Liver (tissue), 9 donors: Measurements from ENCODE around the gene APOE. TPM values are rescaled to one million over a fixed set of nuclear protein-coding genes. Genes with fewer than 3 reads are reported as not detected.

Experiments
- DNase-seq: peaks from one replicate; pipeline ENCODE4 v3.0.0-alpha.2; 2017; ENCODE audit warnings: low spot score
- H3K27ac ChIP-seq, 2 donors: one replicate each; pipeline ENCODE4 v1.7.0; 2013; ENCODE audit warnings: inconsistent platforms in 2 of 2, low read length in 2 of 2, control low read depth in 1 of 2, low read depth in 1 of 2, mild to moderate bottlenecking in 1 of 2
- H3K27me3 ChIP-seq, 4 donors: one replicate each; pipeline versions ENCODE4 v1.6.1 to v1.7.0; 2013; ENCODE audit warnings: low read length in 3 of 4, inconsistent platforms in 1 of 4, mild to moderate bottlenecking in 1 of 4, moderate library complexity in 1 of 4; ENCODE audit not compliant: control insufficient read depth in 4 of 4, insufficient read depth in 4 of 4
- H3K36me3 ChIP-seq, 4 donors: one replicate each; pipeline versions ENCODE4 v1.6.1 to v1.7.0; 2013; ENCODE audit warnings: low read length in 3 of 4, mild to moderate bottlenecking in 3 of 4, low read depth in 1 of 4, moderate library complexity in 1 of 4; ENCODE audit not compliant: control insufficient read depth in 4 of 4, insufficient read depth in 3 of 4
- H3K4me1 ChIP-seq, 4 donors: one replicate each; pipeline versions ENCODE4 v1.6.1 to v1.7.0; 2013; ENCODE audit warnings: low read length in 3 of 4, mild to moderate bottlenecking in 3 of 4, moderate library complexity in 1 of 4; ENCODE audit not compliant: control insufficient read depth in 4 of 4, insufficient read depth in 4 of 4
- H3K4me3 ChIP-seq, 3 donors: one replicate each; pipeline versions ENCODE4 v1.6.1 to v1.7.0; 2013; ENCODE audit warnings: low read length in 3 of 3, control low read depth in 1 of 3, low read depth in 1 of 3, mild to moderate bottlenecking in 1 of 3
- H3K9ac ChIP-seq, 2 donors: one replicate each; pipeline ENCODE4 v1.7.0; 2013; ENCODE audit warnings: low read length in 2 of 2, mild to moderate bottlenecking in 2 of 2, moderate library complexity in 2 of 2, control low read depth in 1 of 2, low read depth in 1 of 2
- H3K9me3 ChIP-seq, 4 donors: one replicate each; pipeline versions ENCODE4 v1.6.1 to v1.7.0; 2013; ENCODE audit warnings: low read length in 3 of 4; ENCODE audit not compliant: control insufficient read depth in 4 of 4
- EGR1 ChIP-seq, 2 donors: IDR thresholded peaks; 2 replicates each; pipeline ENCODE4 v1.6.1; 2016 to 2018; ENCODE audit warnings: antibody characterized with exemption in 2 of 2, low read depth in 2 of 2
- FOXA1 ChIP-seq: IDR thresholded peaks from 2 replicates; pipeline ENCODE4 v1.6.1; 2016; ENCODE audit warnings: antibody characterized with exemption
- FOXA2 ChIP-seq: IDR thresholded peaks from 2 replicates; pipeline ENCODE4 v1.6.1; 2016; ENCODE audit warnings: antibody characterized with exemption
- GABPA ChIP-seq, 2 donors: IDR thresholded peaks in 1 of 2; conservative IDR thresholded peaks in 1 of 2; 2 replicates each; pipeline ENCODE4 v1.6.1; 2016; ENCODE audit warnings: antibody characterized with exemption in 2 of 2, mild to moderate bottlenecking in 1 of 2, moderate library complexity in 1 of 2
- HNF4A ChIP-seq, 2 donors: conservative IDR thresholded peaks; 2 replicates each; pipeline ENCODE4 v1.6.1; 2016; ENCODE audit warnings: antibody characterized with exemption in 2 of 2, mild to moderate bottlenecking in 2 of 2
- HNF4G ChIP-seq: IDR thresholded peaks from 2 replicates; pipeline ENCODE4 v1.6.1; 2016; ENCODE audit warnings: antibody characterized with exemption
- JUND ChIP-seq, 2 donors: IDR thresholded peaks; 2 replicates each; pipeline ENCODE4 v1.6.1; 2016; ENCODE audit warnings: antibody characterized with exemption in 2 of 2
- NR2F2 ChIP-seq: IDR thresholded peaks from 2 replicates; pipeline ENCODE4 v1.6.1; 2016; ENCODE audit warnings: antibody characterized with exemption
- RAD21 ChIP-seq, 2 donors: IDR thresholded peaks; 2 replicates each; pipeline ENCODE4 v1.6.1; 2016; ENCODE audit warnings: antibody characterized with exemption in 2 of 2, mild to moderate bottlenecking in 2 of 2
- RXRA ChIP-seq, 2 donors: IDR thresholded peaks; 2 replicates each; pipeline ENCODE4 v1.6.1; 2017 to 2018; ENCODE audit warnings: antibody characterized with exemption in 2 of 2, mild to moderate bottlenecking in 1 of 2
- SP1 ChIP-seq: IDR thresholded peaks from 2 replicates; pipeline ENCODE4 v1.6.1; 2018; ENCODE audit warnings: antibody characterized with exemption, mild to moderate bottlenecking
- TAF1 ChIP-seq: conservative IDR thresholded peaks from 2 replicates; pipeline ENCODE4 v1.6.1; 2016; ENCODE audit warnings: antibody characterized with exemption, mild to moderate bottlenecking
- YY1 ChIP-seq: IDR thresholded peaks from 2 replicates; pipeline ENCODE4 v1.6.1; 2016; ENCODE audit warnings: antibody characterized with exemption, mild to moderate bottlenecking
- WGBS: extraction: QIAGEN DNeasy Blood & Tissue Kit; methylation state at CpG from one replicate; pipeline ENCODE4 v1.1.7; 2013; 5-methylcytosine and 5-hydroxymethylcytosine counted together
- polyA plus RNA-seq, 2 donors: library from polyadenylated mRNA; stranded (reverse) in 1 of 2; unstranded in 1 of 2; fragments of 200-250 nt in 1 of 2; fragments of >200 nt in 1 of 2; fragmentation: Nextera tagmentation in 1 of 2; extraction: Ambion mirVana in 1 of 2; gene quantifications; one replicate each; pipeline versions ENCODE4 v1.2.1 to v1.2.3, GENCODE V29; 2013 to 2015
- total RNA-seq, 2 donors: library from RNA; depleted of rRNA; stranded (reverse); fragments of >200 nt; gene quantifications; one replicate each; pipeline ENCODE4 v1.2.3, GENCODE V29; 2014
- TF ChIP-seq, protein P1 (sequence below): fragments of 150-350 bp; IDR thresholded peaks from 2 replicates; pipeline ENCODE4 v1.5.1; 2017; ENCODE audit warnings: improper control_type of control experiment, low read depth, low read length; ENCODE audit not compliant: missing input control
- TF ChIP-seq, protein P2 (sequence below): IDR thresholded peaks from 2 replicates; pipeline ENCODE4 v1.6.1; 2016; ENCODE audit warnings: antibody characterized with exemption, mild to moderate bottlenecking
- TF ChIP-seq, protein P3 (sequence below): IDR thresholded peaks from 2 replicates; pipeline ENCODE4 v1.6.1; 2016; ENCODE audit warnings: antibody characterized with exemption
- TF ChIP-seq, protein P4 (sequence below): IDR thresholded peaks from 2 replicates; pipeline ENCODE4 v1.6.1; 2016; ENCODE audit warnings: antibody characterized with exemption
- TF ChIP-seq, protein P5 (sequence below): IDR thresholded peaks from 2 replicates; pipeline ENCODE4 v1.6.1; 2016; ENCODE audit warnings: antibody characterized with exemption
- donor health status: healthy.
- donor health status: healthy.
- donor health status: healthy.
- donor health status: healthy.
- donor health status: healthy.

The APOE gene
- total and polyA plus RNA-seq, 4 donors, result 1,884 to 5,263 (median 3,713) TPM

DNA sequence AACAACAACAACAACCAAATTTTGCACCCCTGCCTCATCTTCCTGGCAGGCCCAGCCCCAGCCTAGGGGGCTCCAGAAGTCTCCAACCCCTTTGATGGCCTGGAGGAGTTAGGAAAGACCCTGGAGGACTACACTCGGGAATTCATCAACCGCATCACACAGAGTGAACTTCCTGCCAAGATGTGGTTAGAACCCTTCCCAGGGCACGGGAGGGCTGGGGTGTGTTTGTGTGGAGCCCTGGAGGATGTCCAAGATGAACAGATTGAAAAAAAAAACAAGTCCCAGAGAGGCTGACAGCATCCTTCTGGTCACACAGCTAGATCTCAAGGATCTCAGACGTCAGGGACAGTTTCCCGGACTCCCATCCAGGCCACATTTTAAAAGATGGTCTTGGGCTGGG lies 22.1 kb downstream of the APOE start:
- DNase-seq, result no peak
- Histone ChIP-seq H3K36me3 (no peaks in the 10 kb centered on the region), H3K27me3 (no peaks in the 10 kb centered on the region), H3K4me1 (peaks cover 25 to 65% (median 47%) of the 10 kb centered on the region in 4 donors), H3K9me3 (no peaks in the 10 kb centered on the region), H3K9ac (peak overlapping the region in 1 of 2 donors; percentile 59), H3K4me3 (peak overlapping the region in 2 of 3 donors; percentile 38 to 63), H3K27ac (peak overlapping the region; percentile 94 to 95)
- WGBS, result 29% methylated on average over 5 of the region's 5 CpGs
- TF ChIP-seq, protein P1, sequence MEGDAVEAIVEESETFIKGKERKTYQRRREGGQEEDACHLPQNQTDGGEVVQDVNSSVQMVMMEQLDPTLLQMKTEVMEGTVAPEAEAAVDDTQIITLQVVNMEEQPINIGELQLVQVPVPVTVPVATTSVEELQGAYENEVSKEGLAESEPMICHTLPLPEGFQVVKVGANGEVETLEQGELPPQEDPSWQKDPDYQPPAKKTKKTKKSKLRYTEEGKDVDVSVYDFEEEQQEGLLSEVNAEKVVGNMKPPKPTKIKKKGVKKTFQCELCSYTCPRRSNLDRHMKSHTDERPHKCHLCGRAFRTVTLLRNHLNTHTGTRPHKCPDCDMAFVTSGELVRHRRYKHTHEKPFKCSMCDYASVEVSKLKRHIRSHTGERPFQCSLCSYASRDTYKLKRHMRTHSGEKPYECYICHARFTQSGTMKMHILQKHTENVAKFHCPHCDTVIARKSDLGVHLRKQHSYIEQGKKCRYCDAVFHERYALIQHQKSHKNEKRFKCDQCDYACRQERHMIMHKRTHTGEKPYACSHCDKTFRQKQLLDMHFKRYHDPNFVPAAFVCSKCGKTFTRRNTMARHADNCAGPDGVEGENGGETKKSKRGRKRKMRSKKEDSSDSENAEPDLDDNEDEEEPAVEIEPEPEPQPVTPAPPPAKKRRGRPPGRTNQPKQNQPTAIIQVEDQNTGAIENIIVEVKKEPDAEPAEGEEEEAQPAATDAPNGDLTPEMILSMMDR, result no peak
- TF ChIP-seq SP1 (no peak), EGR1 (IDR thresholded peaks at IDR 0.05; ENCODE audit: low read depth in 2 of 2) (no peak), YY1 (no peak), RAD21 (IDR thresholded peaks at IDR 0.05) (no peak), RXRA (IDR thresholded peaks at IDR 0.05) (no peak), TAF1 (no peak), GABPA (IDR thresholded peaks at IDR 0.05 in 1 of 2, conservative IDR thresholded peaks at IDR 0.05 in 1 of 2) (no peak), JUND (IDR thresholded peaks at IDR 0.05) (no peak), FOXA2 (no peak), HNF4G (no peak), FOXA1 (no peak), NR2F2 (no peak), HNF4A (conservative IDR thresholded peaks at IDR 0.05) (no peak)
- TF ChIP-seq, protein P2, sequence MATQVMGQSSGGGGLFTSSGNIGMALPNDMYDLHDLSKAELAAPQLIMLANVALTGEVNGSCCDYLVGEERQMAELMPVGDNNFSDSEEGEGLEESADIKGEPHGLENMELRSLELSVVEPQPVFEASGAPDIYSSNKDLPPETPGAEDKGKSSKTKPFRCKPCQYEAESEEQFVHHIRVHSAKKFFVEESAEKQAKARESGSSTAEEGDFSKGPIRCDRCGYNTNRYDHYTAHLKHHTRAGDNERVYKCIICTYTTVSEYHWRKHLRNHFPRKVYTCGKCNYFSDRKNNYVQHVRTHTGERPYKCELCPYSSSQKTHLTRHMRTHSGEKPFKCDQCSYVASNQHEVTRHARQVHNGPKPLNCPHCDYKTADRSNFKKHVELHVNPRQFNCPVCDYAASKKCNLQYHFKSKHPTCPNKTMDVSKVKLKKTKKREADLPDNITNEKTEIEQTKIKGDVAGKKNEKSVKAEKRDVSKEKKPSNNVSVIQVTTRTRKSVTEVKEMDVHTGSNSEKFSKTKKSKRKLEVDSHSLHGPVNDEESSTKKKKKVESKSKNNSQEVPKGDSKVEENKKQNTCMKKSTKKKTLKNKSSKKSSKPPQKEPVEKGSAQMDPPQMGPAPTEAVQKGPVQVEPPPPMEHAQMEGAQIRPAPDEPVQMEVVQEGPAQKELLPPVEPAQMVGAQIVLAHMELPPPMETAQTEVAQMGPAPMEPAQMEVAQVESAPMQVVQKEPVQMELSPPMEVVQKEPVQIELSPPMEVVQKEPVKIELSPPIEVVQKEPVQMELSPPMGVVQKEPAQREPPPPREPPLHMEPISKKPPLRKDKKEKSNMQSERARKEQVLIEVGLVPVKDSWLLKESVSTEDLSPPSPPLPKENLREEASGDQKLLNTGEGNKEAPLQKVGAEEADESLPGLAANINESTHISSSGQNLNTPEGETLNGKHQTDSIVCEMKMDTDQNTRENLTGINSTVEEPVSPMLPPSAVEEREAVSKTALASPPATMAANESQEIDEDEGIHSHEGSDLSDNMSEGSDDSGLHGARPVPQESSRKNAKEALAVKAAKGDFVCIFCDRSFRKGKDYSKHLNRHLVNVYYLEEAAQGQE, result no peak
- TF ChIP-seq, protein P3, sequence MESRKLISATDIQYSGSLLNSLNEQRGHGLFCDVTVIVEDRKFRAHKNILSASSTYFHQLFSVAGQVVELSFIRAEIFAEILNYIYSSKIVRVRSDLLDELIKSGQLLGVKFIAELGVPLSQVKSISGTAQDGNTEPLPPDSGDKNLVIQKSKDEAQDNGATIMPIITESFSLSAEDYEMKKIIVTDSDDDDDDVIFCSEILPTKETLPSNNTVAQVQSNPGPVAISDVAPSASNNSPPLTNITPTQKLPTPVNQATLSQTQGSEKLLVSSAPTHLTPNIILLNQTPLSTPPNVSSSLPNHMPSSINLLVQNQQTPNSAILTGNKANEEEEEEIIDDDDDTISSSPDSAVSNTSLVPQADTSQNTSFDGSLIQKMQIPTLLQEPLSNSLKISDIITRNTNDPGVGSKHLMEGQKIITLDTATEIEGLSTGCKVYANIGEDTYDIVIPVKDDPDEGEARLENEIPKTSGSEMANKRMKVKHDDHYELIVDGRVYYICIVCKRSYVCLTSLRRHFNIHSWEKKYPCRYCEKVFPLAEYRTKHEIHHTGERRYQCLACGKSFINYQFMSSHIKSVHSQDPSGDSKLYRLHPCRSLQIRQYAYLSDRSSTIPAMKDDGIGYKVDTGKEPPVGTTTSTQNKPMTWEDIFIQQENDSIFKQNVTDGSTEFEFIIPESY, result no peak
- TF ChIP-seq, protein P4, sequence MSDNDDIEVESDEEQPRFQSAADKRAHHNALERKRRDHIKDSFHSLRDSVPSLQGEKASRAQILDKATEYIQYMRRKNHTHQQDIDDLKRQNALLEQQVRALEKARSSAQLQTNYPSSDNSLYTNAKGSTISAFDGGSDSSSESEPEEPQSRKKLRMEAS, result no peak
- TF ChIP-seq, protein P5, sequence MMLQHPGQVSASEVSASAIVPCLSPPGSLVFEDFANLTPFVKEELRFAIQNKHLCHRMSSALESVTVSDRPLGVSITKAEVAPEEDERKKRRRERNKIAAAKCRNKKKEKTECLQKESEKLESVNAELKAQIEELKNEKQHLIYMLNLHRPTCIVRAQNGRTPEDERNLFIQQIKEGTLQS, result no peak
